Myometrial cell (primary cell): ENCODE measurements around the gene FAM177A1. TPM values are rescaled to one million over a fixed set of nuclear protein-coding genes. Genes with fewer than 3 reads are reported as not detected.

Experiments used
- total RNA-seq: library from RNA; depleted of rRNA; stranded (reverse); fragments of >200 nt; gene quantifications from 2 replicates; pipeline ENCODE4 v1.2.3, GENCODE V29; 2015

The FAM177A1 gene
- total RNA-seq, result 35.2 and 59.2 TPM in 2 replicates

DNA sequence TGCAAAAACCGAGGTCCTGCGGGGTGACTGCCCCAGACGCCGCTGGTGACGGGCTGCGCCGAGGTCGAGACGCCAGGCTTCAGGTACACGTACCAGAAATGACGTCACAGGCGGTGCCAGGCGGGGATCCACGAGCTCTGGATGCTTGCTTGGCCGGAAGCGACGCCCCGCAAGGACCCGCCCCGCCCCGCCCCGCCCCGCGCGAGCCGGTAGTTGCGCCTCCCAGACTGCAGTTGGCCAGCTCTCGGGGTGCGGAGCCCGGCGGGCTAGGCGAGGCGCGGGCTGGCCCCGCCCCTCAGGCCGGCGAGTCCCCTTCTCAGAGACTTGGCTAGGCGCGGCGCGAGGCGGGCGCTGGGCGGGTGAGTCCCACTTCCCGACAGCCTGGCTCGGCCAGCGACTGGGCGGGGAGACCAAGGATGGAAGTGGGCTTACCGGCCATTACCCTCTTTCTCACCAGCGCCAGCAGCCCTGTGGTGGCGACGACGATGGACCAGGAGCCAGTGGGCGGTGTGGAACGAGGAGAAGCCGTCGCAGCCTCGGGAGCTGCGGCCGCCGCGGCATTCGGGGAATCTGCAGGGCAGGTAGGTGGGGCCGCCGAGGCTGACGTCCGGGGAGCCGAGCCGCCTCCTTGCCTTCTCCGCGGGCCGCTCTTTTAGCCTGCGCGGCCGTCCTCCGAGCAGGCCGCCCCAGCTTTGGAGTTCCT lies at the start of gene FAM177A1:
Gene FAM177A1 (plus strand): TSS at position 225 of the 703 bp plus-strand sequence. CDS start 192 bp downstream, at position 417.

DNA sequence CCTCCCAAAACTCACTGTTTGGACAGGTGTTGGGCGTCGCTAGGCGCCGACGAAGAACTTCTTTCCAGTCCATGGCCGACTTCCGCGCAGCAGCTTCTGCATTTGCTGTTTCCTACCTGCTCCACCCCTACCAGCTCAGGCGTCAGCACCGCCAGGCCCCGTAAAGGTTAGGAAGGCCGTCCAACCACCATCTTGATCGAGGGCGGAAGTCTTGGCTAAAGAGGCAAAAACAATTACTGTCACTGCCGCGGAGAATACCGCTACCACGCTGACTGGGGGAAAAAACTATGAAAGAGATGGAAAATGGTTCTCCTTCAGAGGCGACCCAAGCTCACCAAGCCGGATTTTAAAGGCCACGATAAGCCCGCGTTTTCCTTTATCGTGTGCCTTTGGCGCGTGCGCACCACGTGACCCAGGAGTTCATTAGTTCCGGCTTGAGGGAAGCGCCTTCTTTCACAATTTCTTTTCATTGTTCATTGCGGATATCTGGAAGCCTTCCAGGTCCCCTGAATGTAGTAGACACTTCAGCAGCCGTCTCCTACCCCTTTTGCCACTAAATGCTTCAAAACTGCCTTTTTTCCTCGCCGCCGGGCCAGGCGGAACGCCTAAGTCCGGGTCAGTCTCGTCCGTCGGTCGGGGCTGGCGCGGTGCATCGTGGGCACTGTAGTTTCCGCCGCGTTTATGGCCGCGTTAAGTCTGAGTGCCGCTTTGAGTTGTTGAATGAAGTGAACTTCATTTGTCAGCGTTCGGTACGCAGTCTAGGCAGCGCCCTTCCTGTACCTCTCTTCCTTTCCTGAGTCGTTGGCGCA lies 76.0 kb downstream of the FAM177A1 start, which contains the start of the genes PPP2R3C and PRORP:
Gene PPP2R3C (minus strand): TSS at position 104 of the 809 bp plus-strand sequence. CDS start 31 bp downstream, at position 73.
Gene PRORP (plus strand): TSS at position 666 of the 809 bp plus-strand sequence. CDS start 694 bp downstream, outside the sequence.

Other genes with a start within 250 kb of the FAM177A1 start
- gene BAZ1A, start 170.9 kb upstream of the FAM177A1 start, total RNA-seq, result 14.7 and 19.1 TPM in 2 replicates
- 62.8 and 84.7 TPM in 2 replicates for gene SRP54, start 63.3 kb upstream of the FAM177A1 start, total RNA-seq
- 18.2 and 34.4 TPM in 2 replicates for gene PPP2R3C, start 75.7 kb downstream of the FAM177A1 start, total RNA-seq
- gene PRORP, start 76.3 kb downstream of the FAM177A1 start, total RNA-seq, result 25.1 and 30.3 TPM in 2 replicates
- 293 and 324 TPM in 2 replicates for gene PSMA6, start 246.1 kb downstream of the FAM177A1 start, total RNA-seq